Fibroblast of lung (primary cell): Measurements from ENCODE around the gene SLK. TPM values are rescaled to one million over a fixed set of nuclear protein-coding genes. Genes with fewer than 3 reads are reported as not detected.

Source experiments
- DNase-seq, 2 donors: peaks; one replicate each; pipeline versions ENCODE4 v3.0.0 to v3.0.0-alpha.2; 2010; ENCODE audit warnings: low read depth in 2 of 2
- H2AFZ ChIP-seq: 2 replicates; pipeline ENCODE4 v1.5.1; 2012; ENCODE audit warnings: low read length, control low read depth, inconsistent platforms
- H3K27ac ChIP-seq: 2 replicates; pipeline ENCODE4 v1.5.1; 2011; ENCODE audit warnings: low read length, control low read depth; ENCODE audit not compliant: insufficient read depth
- H3K27me3 ChIP-seq: 2 replicates; pipeline ENCODE4 v1.5.1; 2011; ENCODE audit warnings: mild to moderate bottlenecking, low read length; ENCODE audit not compliant: control insufficient read depth, insufficient read depth
- H3K36me3 ChIP-seq: 2 replicates; pipeline ENCODE4 v1.5.1; 2011; ENCODE audit warnings: low read length; ENCODE audit not compliant: control insufficient read depth, insufficient read depth
- H3K4me1 ChIP-seq: 2 replicates; pipeline ENCODE4 v1.5.1; 2011; ENCODE audit warnings: low read length; ENCODE audit not compliant: control insufficient read depth, insufficient read depth; ENCODE audit errors: extremely low read depth
- H3K4me2 ChIP-seq: 2 replicates; pipeline ENCODE4 v1.5.1; 2011; ENCODE audit warnings: low read length, control low read depth; ENCODE audit not compliant: insufficient read depth; ENCODE audit errors: extremely low read depth
- H3K4me3 ChIP-seq, 4 experiments: fragments of 200-600 bp in 1 of 4; sonication (generic) in 1 of 4; replicated peaks in 1 of 4; 2 replicates each; pipeline ENCODE4 v1.5.1; 2011 to 2016; ENCODE audit warnings: low read length in 4 of 4, low read depth in 3 of 4, mild to moderate bottlenecking in 3 of 4, control low read depth in 2 of 4, inconsistent platforms in 1 of 4, mixed read lengths in 1 of 4; ENCODE audit not compliant: insufficient read depth in 1 of 4; ENCODE audit errors: control extremely low read depth in 1 of 4
- H3K79me2 ChIP-seq: 2 replicates; pipeline ENCODE4 v1.5.1; 2012; ENCODE audit warnings: mild to moderate bottlenecking, low read length, inconsistent platforms; ENCODE audit not compliant: control insufficient read depth, insufficient read depth
- H3K9ac ChIP-seq: 2 replicates; pipeline ENCODE4 v1.5.1; 2011; ENCODE audit warnings: mild to moderate bottlenecking, low read length, control low read depth; ENCODE audit not compliant: insufficient read depth
- H3K9me3 ChIP-seq: 2 replicates; pipeline ENCODE4 v1.5.1; 2012; ENCODE audit warnings: low read depth, low read length; ENCODE audit not compliant: control insufficient read depth, insufficient read depth
- H4K20me1 ChIP-seq: 2 replicates; pipeline ENCODE4 v1.5.1; 2011; ENCODE audit warnings: low read length; ENCODE audit not compliant: control insufficient read depth, insufficient read depth; ENCODE audit errors: extremely low read depth
- CTCF ChIP-seq, 2 donors: IDR thresholded peaks in 1 of 2; conservative IDR thresholded peaks in 1 of 2; 1 replicate in 1 of 2; 2 replicates in 1 of 2; pipeline ENCODE4 v1.5.1; 2011 to 2012; ENCODE audit warnings: low read length in 2 of 2, control low read depth in 1 of 2, inconsistent platforms in 1 of 2, low read depth in 1 of 2, mild to moderate bottlenecking in 1 of 2
- EZH2 ChIP-seq: IDR thresholded peaks from 2 replicates; pipeline ENCODE4 v1.5.1; 2012; ENCODE audit warnings: low read length, control low read depth, mild to moderate bottlenecking; ENCODE audit errors: missing control alignments
- polyA plus RNA-seq, 2 donors: library from polyadenylated mRNA; depleted of rRNA in 1 of 2; stranded (reverse) in 1 of 2; unstranded in 1 of 2; fragments of >200 nt; gene quantifications; 2 replicates each; pipeline ENCODE4 v1.2.1, GENCODE V29; 2011 to 2012; ENCODE audit warnings: missing spikeins in 1 of 2
- total RNA-seq: library from RNA; depleted of rRNA; stranded (reverse); fragments of >200 nt; gene quantifications from 2 replicates; pipeline ENCODE4 v1.2.1, GENCODE V29; 2014

Gene SLK
- total and polyA plus RNA-seq, 2 donors (not counting 1 experiment from before 2014, with no cell fraction given), result 18.2 to 63.1 TPM

- H4K20me1 ChIP-seq, result no peaks in the 10 kb centered on the region
- no peak overlapping the region for H3K4me3 ChIP-seq
- no peak for DNase-seq
- no peaks in the 10 kb centered on the region for H3K4me1 ChIP-seq
- no peaks in the 10 kb centered on the region for H3K36me3 ChIP-seq
- no peaks in the 10 kb centered on the region for H3K79me2 ChIP-seq
- no peaks in the 10 kb centered on the region for H3K27me3 ChIP-seq
- H3K9me3 ChIP-seq, result no peaks in the 10 kb centered on the region
- TF ChIP-seq CTCF (conservative IDR thresholded peaks at IDR 0.05 in 1 of 2, IDR thresholded peaks at IDR 0.05 in 1 of 2; ENCODE audit: low read depth in 1 of 2, low read length in 2 of 2) (no peak), EZH2 (no peak)
- H3K4me2 ChIP-seq, result no peak overlapping the region
- no peak overlapping the region for H3K9ac ChIP-seq
- H3K27ac ChIP-seq, result no peak overlapping the region
- H2AFZ ChIP-seq, result no peak overlapping the region
Observed at GRCh38 chr10:103931603-103932002, 35.3 kb upstream of the SLK start.

- no peak overlapping the region for H2AFZ ChIP-seq
- no peak overlapping the region for H3K4me2 ChIP-seq
- DNase-seq, result no peak
- H3K36me3 ChIP-seq, result no peaks in the 10 kb centered on the region
- no peaks in the 10 kb centered on the region for H3K4me1 ChIP-seq
- no peak overlapping the region for H3K9ac ChIP-seq
- H4K20me1 ChIP-seq, result no peaks in the 10 kb centered on the region
- no peaks in the 10 kb centered on the region for H3K9me3 ChIP-seq
- TF ChIP-seq CTCF (conservative IDR thresholded peaks at IDR 0.05 in 1 of 2, IDR thresholded peaks at IDR 0.05 in 1 of 2; ENCODE audit: low read depth in 1 of 2, low read length in 2 of 2) (no peak), EZH2 (no peak)
- no peaks in the 10 kb centered on the region for H3K27me3 ChIP-seq
- H3K79me2 ChIP-seq, result no peaks in the 10 kb centered on the region
- H3K4me3 ChIP-seq, result no peak overlapping the region
- H3K27ac ChIP-seq, result no peak overlapping the region
Observed at GRCh38 chr10:103932271-103932670, 34.7 kb upstream of the SLK start.

GRCh38 chr10:103932971-103933370, 34.0 kb upstream of the SLK start:
- Histone ChIP-seq H3K4me3 (no peak overlapping the region), H3K9ac (no peak overlapping the region), H3K4me2 (no peak overlapping the region), H3K4me1 (no peaks in the 10 kb centered on the region), H4K20me1 (no peaks in the 10 kb centered on the region), H3K27ac (no peak overlapping the region), H2AFZ (no peak overlapping the region), H3K36me3 (no peaks in the 10 kb centered on the region), H3K27me3 (no peaks in the 10 kb centered on the region), H3K79me2 (no peaks in the 10 kb centered on the region), H3K9me3 (no peaks in the 10 kb centered on the region)
- no peak for DNase-seq
- no peak for TF ChIP-seq EZH2
- TF ChIP-seq CTCF (conservative IDR thresholded peaks at IDR 0.05 in 1 of 2, IDR thresholded peaks at IDR 0.05 in 1 of 2; ENCODE audit: low read depth in 1 of 2, low read length in 2 of 2), result no peak
